Fibroblast of skin of left quadriceps (primary cell): Measurements from ENCODE around the gene EYS.
"Not testable (repeated sequence)": the region's sequence is repeated elsewhere in the genome, so short reads cannot be mapped to it uniquely, and the experiment has no call there.

Experiments used
- DNase-seq, 2 experiments: peaks; one replicate each; pipeline ENCODE4 v3.0.0-alpha.2; 2013; ENCODE audit warnings: low read depth in 2 of 2

EYS gene

DNA sequence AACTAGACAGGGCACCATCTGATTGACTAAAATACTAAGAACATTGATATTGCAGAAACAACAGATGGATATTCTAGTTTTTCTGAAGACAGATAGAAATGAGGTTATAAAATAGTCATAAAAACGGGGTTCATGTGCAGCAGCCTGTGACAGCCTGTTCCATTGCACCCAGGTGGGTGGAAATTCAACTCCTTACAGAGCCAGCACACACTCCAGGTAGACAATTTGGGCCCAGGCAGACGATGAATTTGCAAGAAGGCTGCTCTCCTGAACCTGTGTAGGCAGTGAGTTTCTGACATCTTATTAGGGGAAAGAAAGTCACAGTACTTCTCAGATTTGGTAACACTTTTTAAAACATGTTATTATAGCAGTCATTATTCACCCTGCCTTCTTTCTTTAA is 1657.3 kb downstream of the EYS start:
- DNase-seq: no peak

DNA sequence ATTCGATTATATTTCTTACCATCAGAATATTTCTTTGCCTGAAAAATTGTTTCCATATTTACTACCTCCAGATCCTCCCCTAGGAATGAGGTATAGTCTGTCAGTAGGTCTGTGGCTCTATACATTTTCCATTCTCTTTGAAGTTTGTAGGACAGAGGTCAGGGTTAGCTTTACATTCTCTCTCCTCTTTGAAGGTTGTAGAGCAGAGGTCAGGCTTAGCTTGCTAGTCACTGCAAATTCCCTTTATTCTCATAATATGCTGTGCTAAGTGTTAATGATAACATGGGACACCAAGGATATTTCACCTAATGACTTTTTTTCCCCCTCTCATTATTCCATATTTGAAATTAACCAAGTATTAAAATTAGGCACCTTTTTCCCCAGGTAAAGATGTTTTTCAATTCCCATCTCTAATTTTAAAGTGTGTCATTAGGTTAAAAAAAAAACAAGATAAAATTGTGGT is 1660.2 kb downstream of the EYS start:
- DNase-seq: no peak

DNA sequence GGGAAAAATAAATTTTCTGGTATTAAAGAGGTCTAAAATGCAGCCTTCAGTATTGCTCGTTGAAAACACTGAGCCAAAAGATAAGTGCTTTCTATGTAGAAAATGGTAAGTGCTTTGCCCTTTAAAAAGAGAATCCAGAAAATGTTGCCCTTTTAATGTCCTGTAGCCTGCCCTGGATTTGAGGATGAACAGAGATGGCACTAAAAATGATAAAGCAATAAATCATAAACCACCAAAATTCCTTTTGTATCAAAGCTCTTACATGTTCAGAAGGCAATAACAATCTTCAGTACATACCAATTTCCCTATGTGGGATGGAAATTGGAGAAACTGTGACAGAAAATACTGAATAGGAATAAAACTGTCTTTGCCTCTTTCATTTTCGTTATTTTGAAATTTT is 1665.7 kb downstream of the EYS start:
- DNase-seq: no peak

DNA sequence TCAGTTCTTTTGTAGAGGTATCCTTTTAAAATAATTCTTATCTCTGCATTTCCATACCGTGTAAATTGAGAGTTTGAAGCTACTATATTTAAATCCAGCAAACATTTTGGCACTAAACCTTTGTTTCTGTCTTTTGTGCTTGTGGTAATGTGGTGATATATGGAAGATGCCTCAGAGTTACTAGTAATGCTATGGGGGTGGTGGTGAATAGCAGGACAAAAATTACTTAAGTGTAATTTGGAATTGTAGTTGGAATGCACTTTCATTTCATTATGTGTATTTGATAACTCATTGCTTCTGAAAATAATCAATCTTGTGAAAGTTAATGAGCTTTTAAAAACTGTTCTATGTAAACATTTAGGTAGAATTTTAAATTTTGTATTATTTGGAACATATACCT is 1666.9 kb downstream of the EYS start:
- no peak for DNase-seq

DNA sequence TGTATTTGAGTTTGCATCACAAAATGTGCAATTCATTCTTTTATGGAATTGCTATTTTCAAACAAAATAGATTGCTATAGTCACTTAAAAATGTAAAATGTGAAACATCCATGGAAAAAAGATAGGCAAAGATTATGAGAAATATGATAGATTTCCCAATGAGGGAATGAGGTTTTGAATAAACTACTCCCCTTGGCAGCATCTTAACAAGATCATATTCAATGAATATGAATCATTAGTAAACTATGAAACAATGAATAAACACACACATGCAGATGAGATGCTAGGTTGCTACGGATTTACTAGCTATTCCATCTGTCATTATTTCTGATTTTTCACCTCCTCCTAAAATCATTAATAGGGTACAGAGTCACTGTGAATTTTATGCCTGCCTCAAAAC is 1669.6 kb downstream of the EYS start:
- DNase-seq: no peak

DNA sequence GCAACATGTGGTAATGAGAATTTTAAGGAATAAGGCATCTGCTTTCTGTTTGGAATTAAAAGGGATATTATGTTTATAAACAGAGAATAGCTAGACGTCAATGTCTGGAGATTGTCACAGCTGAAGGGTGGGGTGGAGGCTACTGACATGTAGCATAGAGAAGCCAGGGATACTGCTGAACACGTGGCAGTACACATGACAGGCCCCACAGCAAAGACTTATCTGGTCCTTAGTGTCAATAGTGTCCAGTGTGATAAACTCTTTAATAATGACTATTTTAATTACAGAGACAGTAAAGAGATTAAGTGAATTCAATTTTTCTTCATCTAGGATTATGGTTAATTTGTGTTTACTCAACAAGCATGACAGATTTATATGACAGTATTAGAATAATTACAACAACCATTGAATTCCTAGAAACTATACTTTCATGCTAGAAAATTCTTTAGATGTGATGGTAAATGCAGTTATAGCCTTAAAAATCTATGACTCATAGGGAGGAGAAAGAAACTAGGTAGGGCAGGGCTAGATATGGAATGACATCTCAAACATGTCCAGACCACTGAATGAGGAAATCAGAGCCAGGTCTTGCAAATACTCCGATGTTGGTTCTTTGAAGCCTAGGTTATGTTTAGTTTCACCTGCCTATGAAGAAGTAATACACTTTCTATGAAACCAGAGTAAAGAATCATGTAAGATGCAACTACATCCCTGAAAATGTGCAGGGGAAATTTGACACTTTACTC is 1671.9 kb downstream of the EYS start:
- DNase-seq: no peak

DNA sequence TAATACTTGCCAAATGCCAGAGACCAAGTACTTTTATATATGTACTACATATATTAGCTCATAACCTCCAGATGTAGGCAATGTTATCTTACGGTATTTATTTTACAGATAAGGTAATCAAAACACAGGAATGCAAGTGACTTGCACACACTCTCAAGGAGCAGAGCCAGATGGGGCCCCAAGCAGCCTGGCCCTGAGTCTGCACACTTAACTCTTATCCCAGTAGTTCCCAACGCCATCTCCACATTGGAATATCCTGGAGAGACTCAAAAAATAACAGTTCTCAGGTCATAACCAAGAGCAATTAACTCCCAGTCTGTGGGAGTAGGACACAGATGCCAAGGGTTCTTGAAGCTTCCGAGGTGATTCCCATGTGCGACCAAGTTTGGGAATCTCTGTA is 1672.7 kb downstream of the EYS start:
- no peak for DNase-seq

DNA sequence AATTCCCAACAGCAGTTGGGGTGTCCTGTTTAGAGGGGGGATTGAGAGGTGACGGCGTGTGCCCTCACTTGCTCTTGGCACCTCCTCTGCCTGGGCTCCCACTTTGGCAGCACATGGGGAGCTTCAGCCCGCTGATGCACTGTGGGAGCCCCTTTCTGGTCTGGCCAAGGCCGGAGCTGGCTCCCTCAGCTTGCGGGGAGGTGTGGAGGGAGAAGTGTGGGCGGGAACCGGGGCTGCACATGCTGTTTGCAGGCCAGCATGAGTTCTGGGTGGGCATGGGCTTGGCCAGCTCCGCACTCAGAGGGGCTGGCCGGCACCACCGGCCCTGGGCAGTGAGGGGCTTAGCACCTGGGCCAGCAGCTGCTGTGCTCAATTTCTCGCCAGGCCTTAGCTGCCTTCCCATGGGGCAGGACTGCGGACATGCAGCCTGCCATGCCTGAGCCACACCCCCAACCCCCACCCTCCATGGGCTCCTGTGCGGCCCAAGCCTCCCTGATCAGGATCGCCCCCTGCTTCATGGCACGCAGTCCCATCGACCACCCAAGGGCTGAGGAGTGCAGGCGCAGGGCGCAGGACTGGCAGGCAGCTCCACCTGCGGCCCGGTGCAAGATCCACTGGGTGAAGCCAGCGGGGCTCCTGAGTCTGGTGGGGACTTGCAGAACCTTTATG is 1675.9 kb downstream of the EYS start:
- not testable (repeated sequence) for DNase-seq

DNA sequence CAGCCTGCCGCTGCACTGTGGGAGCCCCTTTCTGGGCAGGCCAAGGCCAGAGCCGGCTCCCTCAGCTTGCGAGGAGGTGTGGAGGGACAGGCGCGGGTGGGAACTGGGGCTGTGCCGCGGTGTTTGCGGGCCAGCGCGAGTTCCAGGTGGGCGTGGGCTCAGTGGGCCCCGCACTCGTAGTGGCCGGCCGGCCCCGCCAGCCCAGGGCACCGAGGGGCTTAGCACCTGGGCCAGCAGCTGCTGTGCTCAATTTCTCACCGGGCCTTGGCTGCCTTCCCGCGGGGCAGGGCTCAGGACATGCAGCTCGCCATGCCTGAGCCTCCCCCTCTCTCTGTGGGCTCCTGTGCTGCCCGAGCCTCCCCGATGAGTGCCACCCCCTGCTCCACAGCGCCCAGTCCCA is 1683.3 kb downstream of the EYS start:
- DNase-seq: no peak

DNA sequence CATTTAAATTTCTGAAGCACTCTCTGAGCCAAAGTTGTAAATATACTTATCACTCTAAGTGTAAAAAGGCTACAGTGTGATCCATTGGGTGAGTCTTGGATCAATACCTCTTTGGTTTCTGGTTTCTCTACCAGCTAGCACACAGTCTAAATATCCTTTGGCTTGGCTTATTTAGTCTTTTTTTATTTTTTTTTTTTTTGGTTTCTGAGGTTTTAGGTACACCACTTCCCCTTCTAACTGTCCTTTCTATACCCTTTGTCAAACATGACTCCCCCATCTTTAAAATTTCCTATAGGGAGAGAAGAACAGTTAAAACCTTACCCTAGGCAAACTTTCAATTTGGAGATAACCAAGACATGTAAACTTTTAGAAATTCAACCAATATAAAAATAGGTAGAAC is 1692.4 kb downstream of the EYS start:
- no peak for DNase-seq

DNA sequence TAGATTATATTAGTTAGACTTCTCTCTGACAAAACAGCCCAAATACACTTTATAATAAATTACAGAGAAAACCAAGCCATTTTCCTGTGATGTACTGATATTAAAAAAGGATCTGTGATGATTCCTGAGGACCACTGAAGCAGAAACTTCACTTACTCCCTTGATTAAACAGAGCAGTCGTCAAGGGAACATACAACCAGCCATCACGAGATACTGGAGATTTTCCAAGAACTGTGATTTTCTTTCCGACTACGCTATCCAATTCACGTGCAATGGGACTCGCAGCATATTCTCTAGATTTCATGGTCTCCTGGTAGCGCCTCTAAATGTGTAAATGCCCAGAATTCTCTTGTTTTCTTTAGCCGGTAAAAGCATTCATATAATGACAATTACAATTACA is 1694.0 kb downstream of the EYS start:
- DNase-seq: no peak

DNA sequence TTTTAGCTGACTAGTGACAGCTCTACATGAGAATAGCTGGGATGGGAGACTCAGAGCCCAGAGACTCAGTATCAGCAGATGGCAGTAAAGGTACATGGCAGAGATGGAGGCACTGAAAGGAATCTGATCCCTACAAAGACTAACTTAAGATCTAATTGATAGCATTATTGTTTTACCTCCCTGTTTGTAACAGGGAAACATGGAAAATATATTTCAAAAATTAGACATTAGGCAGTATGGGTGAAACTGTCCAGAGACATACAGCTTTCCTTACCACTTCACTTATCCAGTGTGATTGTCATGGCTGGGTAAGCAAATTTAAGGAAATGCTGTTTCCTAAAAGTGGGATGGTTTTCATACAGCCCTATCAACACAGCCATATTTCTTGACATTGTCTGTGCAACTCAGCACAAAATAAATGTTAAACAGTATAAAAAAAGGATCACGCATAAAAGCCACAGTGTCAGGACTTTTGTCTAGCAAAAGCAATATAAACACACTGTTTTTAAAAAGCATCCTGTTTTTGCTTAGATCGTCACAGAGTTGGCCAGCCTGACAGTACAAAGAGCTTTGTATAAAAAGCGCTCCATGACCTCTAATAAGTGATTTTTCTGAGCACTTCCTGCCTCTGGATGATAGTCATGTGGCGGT is 1694.5 kb downstream of the EYS start:
- DNase-seq: peak in 1 of 2 experiments; percentile 26

DNA sequence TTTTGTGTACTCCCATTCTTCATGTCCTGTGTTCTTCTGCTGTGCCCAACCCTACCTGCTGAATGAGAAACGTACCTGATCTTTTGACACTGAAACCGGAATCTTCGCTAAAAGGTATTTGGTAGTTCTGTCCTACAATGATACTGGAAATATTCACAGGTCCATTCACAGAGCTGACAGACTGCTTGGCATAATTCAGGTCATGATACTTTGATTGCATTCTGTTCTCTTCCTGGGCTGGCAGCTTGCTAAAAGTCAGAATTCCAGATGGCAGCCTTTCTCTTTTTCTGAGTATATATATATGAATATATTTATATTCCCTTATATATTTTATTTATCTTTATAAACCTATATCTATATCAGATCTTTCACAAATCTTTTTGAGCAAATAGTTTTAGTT is 1696.4 kb downstream of the EYS start:
- DNase-seq: no peak

DNA sequence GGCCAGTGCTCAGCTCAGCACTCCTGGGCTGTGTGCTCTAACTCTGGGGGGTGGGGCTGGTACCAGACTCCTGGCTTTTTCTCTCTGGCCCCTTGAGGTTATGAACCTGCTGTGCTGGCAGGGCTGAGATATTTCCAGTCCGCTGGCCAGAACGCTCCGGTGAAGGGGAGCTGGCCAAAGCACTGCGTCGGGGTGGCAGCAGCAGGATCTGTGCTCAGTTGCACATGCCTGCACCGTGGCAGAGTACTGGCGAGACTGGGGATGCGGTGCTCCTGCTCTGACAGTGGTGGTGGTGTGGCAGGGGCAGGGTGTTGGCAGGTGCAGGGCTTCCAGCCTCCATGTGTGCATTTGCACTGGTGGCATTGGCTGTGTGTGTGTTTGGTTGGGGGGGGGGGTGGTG is 1697.0 kb downstream of the EYS start:
- no peak for DNase-seq

DNA sequence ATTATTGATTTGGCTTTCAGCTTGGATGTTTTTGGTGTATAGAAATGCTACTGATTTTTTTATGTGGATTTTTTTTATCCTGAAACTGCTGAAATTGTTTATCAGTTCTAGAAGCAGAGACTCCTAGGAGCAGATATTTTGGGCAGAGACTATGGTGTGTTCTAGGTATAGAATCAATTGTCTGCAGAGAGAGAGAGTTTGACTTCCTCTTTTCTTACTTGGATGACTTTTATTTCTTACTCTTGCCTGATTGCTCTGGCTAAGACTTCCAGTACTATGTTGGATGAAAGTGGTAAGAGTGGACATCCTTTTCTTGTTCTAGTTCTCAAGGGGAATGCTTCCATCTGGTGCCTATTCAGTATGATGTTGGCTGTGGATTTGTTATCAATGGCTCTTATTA is 1700.8 kb downstream of the EYS start:
- DNase-seq: no peak

DNA sequence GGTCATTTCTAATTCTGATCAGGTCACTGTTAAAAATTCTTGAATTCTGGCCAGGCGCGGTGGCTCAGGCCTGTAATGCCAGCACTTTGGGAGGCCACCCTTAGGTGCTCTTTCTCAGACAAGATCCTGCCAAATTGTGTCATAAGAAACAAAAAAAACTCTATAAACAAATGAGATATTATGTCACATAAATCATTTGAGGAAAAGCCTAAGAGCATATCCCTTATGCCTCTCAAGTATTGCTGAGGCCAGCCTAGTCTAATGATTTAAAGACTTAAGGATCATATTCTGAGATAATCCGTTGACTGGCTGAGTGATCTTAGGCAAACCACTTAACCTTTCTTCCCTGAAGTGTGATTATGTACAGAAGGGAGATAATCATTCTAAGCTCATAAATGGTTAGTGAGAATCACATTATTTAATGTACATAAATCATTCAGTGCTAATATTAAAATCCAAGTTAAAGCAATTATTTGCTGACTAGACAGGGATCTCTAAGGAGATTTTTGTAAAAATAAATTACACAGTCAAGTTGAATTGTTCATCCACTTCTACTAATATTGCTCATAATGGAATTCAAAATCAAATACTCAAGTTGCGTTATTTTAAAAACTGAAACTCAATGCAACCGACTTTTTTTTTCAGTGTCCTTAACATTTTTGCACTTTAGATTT is 1706.1 kb downstream of the EYS start:
- no peak for DNase-seq

DNA sequence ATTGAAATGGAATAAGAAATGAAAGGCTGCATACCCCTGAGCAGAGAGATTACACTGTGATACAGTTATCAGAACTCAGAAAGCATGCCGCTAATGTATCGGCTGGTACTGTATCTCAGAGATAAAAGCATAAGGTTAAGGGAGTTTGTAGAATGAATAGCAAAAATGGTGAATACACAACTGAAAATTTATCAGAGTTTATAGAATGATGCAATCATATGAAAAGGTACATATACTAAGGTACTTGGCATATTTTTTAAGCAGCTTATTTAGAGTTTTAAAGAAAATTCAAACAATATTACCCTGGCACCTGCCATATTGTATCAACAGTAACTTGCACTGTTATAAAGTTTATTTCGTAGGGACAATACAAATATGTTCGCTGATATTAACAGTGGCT is 1707.4 kb downstream of the EYS start:
- DNase-seq: no peak

DNA sequence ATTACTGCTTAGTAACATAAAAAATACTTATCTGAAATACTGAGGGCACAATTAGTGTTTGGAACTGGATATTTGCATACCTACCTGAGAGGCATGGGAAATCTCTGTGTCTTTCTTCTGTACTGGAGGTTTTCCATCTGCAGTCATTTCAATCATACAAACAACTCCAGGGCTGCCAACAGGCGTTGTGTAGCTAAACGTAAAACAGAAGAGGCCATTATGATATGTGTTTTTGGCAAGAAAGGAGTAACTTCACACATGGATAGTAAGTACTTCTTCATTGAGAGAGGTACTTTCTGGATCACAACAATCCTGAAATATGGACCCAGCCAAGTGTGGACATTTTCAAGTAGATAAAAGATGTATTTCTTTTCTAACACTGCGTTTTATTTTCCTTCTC is 1708.0 kb downstream of the EYS start:
- DNase-seq: no peak

DNA sequence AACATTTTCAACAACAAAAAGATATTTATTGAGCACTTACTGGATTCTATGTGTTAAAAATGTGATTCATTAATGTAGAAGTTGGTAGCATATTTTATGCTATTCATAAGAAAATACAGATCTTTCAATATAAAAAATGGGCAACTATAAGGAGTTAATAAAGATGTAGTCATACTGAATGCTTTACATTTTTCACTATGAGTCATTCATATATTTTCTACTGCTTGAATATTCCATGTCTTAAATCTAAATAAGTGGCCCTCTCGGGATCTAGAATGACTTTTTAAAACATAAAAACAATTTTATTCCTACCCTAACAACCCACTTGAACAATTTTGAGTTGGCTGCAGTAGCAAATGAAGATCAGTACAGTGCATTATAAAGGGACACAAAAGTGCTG is 1709.3 kb downstream of the EYS start:
- peak in 1 of 2 experiments; percentile 14 for DNase-seq

DNA sequence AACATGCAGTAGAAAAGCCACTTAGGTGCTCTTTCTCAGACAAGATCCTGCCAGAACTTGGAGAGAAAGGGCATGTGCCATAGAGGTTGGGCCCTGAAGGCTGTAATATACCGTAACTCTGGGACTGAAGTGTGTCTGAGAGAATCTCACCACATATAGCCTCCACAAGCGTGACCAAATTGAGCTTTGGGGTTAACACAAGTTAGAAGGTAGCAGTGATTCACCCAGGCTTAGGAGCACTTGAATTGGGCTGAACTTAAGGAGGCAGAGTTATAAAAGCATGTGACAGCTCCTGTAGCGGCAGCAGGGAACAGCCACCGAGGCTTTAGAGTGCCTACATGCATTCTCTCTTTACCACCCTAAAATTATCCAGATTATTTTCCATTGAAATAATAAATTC is 1709.8 kb downstream of the EYS start:
- DNase-seq: no peak

DNA sequence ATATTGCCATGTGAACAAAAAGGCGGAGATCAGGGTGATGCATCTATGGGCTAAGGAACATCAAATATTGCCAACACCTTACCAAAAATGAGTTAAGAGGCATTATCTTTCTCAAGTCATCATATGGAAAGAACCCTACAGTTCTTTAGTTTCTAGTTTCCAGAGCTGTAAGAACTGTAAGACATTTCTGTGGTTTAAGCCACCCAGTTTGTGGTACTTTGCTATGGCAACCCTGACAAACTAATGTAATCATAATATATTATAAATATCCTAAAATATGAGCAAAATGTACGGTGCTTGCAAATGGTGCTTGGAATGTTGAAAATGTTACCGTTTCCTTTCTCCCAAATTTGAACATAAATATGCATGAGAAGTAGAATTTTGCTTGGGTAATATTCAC is 1721.8 kb downstream of the EYS start:
- DNase-seq: no peak

DNA sequence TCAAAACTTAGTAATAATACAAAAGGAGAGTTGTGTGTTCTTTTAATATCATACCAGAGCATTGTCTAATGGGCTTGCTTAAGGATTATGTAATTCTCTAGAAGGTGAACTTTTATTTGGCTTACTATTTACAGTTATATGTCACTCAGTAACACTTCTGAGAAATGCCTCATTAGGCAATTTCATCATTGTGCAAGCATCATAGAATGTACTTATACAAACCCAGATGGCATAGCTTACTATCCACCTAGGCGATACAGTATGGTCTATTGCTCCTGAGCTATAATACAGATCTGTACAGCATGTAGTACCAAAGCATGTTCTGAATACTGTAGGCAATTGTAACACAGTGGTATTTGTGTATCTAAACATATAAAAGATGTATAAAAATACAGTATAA is 1731.3 kb downstream of the EYS start:
- no peak for DNase-seq

DNA sequence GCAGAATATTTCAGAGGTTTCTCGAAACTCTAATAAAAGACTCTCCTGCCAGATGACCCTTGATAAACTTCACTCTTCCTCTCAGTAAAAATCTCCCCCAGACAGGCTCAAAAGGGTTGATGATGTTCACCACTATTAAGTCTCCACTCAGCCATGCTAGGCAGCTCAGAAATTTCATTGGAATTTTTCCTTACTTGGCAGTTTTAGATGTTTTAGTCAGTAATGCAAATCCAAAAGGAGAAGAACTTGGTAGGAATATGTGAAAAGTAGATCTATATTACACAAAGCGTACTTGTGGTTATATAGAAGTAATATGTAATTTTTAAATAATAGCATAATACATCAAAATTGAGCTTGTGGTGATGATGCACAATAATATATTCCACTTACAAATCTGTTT is 1738.4 kb downstream of the EYS start:
- DNase-seq: no peak
